KBM-7 (cell line): ENCODE results near the gene HYAL4.
"Not testable (repeated sequence)": the region's sequence is repeated elsewhere in the genome, so short reads cannot be mapped to it uniquely, and the experiment has no call there.

Experiments used
- DNase-seq: peaks from one replicate; pipeline ENCODE4 v3.0.0-alpha.2; 2015
- in situ Hi-C: fragments of 300-500 bp; cut with MboI; formaldehyde crosslinking; loops from 2 replicates; pipeline ENCODE4 v1.14.3; 2020; ENCODE audit warnings: low sequenced_read_pairs, low pct_unique_long_range_greater_than_20kb, mixed read lengths

Gene HYAL4

DNA sequence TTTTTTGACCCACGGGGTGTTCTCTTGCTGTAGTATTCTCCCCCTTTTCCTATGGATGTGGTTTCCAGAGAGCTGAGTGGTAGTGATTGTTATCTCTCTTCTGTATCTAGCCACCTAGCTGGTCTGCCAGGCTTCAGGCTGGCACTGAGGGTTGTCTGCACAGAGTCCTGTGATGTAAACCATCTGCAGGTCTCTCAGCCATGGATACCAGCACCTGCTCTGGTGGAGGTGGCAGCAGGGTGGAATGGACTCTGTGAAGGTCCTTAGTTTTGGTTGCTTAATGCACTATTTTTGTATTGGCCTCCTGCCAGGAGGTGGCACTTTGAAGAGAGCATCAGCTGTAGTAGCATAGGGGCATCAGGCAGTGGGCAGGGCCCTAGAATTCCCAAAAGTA lies 851 bp downstream of the HYAL4 start:
- no peak for DNase-seq
- in situ Hi-C loops = no loop called here

DNA sequence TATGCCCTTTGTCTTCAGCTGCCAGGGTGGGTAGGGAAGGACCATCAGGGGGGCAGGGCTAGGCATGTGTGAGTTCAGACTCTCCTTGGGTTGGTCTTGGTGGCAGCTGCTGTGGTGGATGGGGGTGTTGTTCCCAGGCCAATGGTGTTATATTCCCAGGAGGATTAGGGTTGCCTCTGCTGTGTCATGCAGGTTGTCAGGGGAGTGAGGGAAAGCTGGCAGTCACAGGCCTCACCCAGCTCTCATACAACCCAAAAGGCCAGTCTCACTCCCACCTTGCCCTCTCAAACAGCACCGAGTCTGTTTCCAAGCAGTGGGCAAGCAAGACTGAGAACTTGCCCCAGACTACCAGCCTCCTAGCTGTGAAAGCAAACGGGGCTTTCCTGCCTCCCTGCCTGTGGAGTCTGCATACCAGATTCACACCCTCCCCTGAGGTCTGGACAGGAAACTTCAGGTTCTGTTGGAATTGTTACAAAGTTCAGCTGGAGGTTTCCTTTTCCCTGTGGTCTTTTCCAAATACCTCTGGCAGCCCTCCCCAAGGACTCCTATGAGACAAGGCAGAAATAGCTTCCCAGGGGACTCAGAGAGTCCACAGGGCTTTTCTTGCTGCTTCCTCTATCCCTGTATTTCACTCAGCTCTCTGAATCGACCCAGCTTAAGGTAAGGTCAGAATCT lies 1.4 kb downstream of the HYAL4 start:
- in situ Hi-C loops = no loop called here

DNA sequence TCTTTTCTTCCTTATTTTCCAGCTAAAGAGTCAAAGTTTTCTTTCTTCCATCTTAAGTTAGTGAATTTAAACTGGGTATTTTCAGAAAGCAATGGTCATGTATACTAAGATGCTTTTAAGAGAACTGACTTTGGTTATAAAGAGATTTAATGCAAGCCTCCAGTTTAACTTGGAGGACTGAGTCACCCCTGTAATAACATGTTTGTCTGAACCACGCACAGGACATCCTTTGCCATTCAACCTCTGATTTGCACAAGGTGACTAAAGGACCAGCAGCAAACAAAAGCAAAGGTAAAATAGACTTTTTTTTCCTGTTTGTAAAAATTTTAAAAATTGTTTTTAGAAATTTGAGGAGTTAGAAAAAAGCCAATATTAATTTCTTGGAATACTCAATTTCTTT lies 2.9 kb downstream of the HYAL4 start:
- in situ Hi-C loops = no loop called here
- no peak for DNase-seq

More for the DNA sequence above, 1.4 kb downstream of the HYAL4 start:
- DNase-seq = no peak

DNA sequence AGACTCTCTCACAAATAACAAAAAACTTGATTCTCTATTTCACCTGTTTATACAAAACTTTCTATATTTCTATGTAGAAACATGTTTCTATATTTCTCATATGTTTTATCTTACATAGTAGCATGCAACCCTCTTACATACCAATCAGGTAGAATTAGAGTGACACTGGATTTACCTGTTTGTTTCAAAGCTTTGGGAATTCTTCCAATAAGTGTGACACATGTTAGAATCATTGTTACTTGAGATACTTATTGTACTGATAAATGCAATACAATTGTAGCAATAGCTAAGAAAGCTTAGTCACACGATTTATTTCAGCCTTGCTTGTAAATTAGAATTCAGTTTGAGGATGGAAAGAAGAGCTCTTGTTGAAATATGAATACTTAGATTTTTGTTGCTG lies 4.9 kb downstream of the HYAL4 start:
- no peak for DNase-seq
- in situ Hi-C loops = no loop called here

DNA sequence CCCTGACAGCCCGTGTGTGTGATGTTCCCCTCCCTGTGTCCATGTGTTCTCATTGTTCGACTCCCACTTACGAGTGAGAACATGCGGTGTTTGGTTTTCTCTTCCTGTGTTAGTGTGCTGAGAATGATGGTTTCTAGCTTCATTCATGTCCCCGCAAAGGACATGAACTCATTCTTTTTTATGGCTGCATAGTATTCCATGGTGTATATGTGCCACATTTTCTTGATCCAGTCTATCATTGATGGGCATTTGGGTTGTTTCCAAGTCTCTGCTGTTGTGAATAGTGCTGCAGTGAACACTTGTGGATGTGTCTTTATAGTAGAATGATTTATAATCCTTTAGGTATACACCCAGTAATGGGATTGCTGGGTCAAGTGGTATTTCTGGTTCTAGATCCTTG lies 6.4 kb downstream of the HYAL4 start:
- in situ Hi-C loops, DNase-seq: not testable (repeated sequence)

DNA sequence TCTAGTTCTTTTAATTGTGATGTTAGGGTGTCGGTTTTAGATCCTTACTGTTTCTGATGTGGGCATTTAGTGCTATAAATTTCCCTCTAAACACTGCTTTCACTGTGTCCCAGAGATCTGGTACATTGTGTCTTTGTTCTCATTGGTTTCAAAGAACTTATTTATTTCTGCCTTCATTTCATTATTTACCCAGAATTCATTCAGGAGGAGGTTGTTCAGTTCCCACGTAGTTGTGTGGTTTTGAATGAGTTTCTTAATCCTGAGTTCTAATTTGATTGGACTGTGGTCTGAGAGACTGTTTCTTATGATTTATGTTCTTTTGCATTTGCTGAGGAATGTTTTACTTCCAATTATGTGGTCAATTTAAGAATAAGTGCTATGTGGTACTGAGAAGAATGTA lies 9.3 kb downstream of the HYAL4 start:
- DNase-seq, in situ Hi-C loops: not testable (repeated sequence)

DNA sequence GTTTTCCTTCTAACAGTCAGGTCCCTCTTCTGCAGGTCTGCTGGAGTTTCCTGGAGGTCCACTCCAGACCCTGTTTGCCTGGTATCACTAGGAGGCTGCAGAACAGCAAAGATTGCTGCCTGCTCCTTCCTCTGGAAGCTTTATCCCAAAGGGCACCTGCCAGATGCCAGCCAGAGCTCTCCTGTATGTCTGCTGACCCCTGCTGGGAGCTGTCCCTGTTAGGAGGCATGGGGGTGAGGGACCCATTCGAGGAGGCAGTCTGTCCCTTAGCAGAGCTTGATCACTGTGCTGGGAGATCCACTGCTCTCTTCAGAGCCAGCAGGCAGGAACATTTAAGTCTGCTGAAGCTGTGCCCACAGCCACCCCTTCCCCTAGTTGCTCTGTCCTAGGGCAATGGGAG lies 11.5 kb downstream of the HYAL4 start:
- DNase-seq, in situ Hi-C loops: not testable (repeated sequence)

DNA sequence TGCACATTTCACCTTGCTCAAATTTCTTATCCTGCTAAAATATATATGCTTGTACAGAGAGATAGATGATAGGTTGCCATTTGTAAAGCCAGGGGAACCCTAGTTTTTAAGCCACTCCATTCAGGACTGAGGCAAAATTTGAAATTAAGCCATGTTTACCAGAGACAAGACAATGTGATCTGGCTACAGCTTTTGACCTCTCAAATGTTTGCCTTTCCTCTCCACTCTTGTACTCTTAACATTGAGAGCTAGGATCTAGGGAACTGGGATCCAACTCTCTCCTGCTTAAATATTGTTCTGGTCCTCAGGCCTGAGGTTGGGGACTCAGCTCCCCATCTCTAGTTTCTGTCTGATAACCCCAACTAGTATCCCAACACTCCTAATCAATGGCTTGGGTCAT lies 15.9 kb downstream of the HYAL4 start:
- no peak for DNase-seq
- in situ Hi-C loops = loop anchor here (10.0 kb wide), 1 partner anchor 186 kb away; no protein-coding TSS in a partner anchor

DNA sequence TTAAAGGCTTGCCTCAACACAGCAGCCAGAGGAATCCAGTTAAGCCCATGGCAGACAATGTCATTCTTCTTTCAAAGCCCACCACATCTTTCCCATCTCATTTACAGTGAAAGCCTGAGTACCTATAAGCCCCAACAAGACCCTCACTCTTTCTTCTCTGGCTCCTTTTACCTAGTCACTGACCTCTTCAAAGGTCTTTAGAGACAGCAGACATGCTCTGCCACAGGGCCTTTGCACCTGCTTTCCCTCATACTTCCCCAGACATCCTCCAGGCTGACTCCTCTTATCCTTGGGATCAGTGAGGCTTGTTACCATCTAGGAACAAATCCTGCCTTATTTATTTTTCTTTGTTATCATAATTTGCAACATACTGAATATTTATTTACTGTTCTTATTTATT lies 17.8 kb downstream of the HYAL4 start:
- in situ Hi-C loops = loop anchor here (10.0 kb wide), 1 partner anchor 188 kb away; no protein-coding TSS in a partner anchor
- no peak for DNase-seq

DNA sequence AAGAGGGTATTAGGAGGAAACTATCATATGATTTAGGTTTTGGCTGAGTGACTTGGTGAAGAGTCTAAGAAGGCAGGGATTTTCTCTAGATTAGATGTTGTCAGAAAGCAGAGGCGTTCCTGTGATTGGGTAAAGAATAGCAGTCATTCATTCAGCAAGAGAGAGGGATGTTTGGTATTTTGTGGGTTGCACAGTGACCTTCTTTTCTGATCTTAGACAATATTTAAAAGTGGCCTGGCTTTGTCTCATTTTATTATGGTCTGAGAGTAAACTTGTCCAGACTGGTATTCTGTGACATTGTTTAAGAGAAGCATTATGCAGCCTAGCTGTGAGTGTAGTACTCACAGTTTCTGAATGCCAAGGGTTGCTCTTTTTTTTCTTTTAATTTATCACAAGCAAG lies 18.5 kb downstream of the HYAL4 start:
- no peak for DNase-seq
- in situ Hi-C loops = loop anchor here (10.0 kb wide), 1 partner anchor 189 kb away; no protein-coding TSS in a partner anchor

DNA sequence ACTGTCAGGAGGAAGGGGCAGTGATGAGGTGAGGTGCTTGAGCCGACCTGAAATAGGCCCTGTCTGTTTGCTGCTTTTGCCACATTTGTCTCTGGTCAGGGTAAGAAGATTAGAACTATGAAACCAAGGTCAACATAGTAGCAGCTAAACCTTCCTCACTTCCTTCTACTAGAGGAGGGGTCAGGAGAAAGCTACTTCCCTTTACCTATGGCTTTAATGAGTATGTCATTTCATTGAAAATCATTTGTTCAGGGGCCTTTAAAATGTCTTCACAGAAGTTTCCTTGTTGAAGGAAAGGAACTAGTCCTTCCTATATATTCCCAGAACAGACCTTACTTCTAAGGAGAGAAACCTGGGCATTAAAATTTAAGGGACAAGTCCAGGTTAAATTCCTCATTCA lies 19.0 kb downstream of the HYAL4 start:
- no peak for DNase-seq
- in situ Hi-C loops = loop anchor here (10.0 kb wide), 1 partner anchor 189 kb away; no protein-coding TSS in a partner anchor

DNA sequence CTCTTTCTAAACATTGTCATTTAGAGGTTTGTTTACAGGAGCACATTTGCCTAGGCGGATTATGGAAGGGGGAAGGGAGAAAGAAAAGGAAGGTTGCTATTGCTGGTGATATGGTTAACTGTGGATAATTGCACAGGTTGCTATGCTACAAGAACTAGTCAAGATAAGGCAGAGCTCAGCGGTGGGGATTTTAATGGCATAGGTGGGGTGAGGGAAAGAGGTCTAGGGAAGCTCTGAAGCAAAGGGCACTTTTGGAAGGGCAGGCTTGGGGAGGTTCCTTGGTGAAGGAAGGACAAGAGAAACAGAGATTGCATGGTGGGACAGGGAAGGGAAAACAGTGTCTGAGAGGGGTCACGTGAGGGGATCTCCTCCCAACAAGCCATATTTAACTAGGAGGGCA lies 19.5 kb downstream of the HYAL4 start:
- no peak for DNase-seq
- in situ Hi-C loops = loop anchor here (10.0 kb wide), 1 partner anchor 190 kb away; no protein-coding TSS in a partner anchor

DNA sequence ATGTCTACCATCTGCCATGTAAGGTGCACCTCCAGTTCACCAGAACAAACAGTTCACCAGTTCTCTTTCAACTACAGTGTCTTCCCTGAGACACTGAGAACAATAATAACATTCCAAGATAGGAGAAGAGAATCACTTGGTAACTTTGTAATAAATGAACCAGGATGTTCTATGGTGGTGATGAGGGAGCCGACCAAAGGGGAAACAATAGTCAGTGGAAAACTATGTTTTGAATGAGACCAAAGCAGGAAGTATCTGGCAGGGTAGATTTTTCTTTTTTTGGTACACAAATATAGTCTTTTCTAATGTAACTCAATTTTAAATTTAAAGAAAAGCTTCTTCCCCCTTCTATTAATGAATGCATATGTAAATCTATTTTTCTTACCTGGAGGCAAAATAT lies 20.0 kb downstream of the HYAL4 start:
- in situ Hi-C loops = loop anchor here (10.0 kb wide), 1 partner anchor 190 kb away; no protein-coding TSS in a partner anchor

DNA sequence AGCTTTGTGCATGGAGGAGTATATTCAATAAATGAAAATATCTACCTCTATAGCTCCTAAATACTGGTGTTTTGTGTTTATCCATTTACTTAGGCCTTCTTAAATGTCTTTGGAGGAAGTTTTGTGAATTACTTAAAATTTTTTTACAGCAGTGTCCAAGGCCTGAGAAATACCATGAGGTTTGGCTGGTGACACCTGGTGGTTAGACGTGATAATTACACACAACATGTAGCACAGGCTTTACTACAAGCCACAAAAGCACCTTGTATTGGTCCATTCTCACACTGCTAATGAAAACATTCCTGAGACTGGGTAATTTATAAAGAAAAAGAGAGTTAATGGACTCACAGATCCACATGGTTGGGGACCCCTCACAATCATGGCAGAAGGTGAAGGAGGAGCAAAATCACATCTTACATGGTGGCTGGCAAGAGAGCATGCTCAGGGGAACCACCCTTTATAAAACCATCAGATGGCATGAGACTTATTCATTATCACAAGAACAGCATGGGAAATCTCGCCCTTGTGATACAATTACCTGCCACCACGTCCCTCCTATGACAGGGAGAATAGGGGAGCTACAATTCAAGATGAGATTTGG lies 20.6 kb downstream of the HYAL4 start:
- DNase-seq = peak; percentile 65
- in situ Hi-C loops = loop anchor here (10.0 kb wide), 1 partner anchor 191 kb away; no protein-coding TSS in a partner anchor

More for the DNA sequence above, 20.0 kb downstream of the HYAL4 start:
- no peak for DNase-seq

DNA sequence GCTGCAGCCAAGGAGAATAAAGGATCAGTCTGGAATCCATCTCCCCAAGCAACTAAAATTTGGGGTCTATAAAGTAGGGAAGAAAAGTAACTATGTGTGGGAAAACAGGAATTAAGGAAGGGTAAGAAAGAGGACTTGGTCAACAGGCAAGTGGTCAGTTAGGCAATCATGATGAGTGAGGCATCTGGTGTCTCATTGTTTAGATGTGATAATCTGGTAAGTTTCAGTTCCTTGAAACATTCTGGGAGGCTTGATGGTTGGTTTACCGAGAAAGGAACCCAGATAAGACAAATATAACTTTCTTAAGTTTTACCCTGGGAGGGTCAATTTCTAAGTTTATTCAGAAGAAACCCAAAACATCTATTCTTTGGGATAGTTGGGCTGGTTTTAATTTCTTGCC lies 22.3 kb downstream of the HYAL4 start:
- DNase-seq = no peak
- in situ Hi-C loops = loop anchor here (10.0 kb wide), 1 partner anchor 192 kb away; no protein-coding TSS in a partner anchor

DNA sequence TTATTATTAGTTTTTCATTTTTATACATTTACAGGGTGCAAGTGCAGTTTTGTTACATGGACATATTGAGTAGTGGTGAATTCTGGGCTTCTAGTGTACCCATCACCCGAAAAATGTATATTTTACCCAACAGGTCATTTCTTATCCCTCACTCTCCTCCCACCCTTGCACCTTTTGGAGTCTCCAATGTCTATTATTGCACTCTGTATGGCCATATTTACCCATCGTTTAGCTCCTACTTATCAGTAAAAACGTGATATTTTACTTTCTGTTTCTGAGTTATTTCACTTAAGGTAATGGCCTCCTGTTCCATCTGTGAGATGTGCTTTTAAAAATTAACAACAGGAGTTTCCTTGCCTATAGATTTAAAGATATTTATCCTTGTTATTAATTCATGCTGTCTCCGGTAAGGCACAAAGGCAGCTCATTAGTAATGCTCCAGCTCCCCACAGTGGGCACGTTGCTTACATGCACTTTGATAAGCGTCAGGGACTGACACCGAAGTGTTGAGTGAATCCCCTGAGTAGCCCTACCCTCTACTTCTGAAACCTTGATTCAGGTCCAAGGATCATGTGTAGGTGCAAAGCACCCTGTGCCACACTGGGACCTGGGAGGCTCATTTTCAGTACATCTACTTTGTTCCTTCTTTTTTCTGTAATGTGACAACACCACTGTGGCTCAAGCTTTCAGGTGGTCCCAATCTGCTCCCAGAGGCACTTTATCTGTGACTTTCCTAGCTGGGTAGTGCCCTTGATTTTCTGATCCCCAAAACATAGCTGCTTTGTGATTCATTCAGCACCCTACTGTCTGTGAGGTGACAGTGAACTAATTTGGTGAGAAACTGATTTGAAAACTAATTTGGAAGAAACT lies 27.3 kb downstream of the HYAL4 start:
- in situ Hi-C loops = no loop called here
- peak; percentile 24 for DNase-seq

DNA sequence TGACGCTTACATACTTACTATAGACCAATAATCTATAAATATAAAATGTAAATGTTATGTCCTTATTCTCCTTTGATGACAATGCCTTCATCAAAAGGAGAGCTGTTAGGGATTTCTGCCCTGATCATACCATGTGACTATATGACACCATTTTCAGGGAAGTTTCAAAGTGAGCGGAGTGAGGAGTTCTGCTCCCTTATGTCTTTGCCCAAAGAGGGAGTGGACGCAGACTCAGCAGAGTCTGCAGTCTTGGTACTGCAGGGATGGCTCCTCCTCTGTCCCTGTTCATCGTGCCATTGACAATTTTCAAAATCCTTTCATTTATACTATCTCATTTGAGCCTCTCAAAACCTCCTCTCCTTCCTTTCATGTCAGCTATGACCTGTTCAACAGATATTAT lies 27.9 kb downstream of the HYAL4 start:
- in situ Hi-C loops = no loop called here
- no peak for DNase-seq

DNA sequence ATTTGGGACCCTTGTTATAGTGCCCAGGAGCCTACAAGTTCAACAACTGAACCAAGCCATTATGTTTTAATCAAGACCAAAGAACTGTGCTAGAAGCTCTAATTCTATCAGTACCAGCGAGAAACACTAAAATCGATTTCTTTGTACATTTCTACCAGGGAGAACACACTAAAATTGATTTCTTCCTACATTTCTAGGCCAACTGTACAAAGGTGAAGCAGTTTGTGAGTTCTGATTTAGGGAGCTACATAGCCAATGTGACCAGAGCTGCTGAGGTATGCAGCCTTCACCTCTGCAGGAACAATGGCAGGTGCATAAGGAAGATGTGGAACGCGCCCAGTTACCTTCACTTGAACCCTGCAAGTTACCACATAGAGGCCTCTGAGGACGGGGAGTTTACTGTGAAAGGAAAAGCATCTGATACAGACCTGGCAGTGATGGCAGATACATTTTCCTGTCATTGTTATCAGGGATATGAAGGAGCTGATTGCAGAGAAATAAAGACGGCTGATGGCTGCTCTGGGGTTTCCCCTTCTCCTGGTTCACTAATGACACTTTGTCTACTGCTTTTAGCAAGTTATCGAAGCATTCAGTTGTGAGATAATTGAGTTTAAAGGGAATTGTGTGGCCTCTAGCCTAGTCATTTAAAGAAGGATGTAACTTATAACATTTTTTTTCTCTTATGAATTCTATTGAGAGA lies 31.7 kb downstream of the HYAL4 start:
- in situ Hi-C loops = no loop called here
- DNase-seq = no peak

DNA sequence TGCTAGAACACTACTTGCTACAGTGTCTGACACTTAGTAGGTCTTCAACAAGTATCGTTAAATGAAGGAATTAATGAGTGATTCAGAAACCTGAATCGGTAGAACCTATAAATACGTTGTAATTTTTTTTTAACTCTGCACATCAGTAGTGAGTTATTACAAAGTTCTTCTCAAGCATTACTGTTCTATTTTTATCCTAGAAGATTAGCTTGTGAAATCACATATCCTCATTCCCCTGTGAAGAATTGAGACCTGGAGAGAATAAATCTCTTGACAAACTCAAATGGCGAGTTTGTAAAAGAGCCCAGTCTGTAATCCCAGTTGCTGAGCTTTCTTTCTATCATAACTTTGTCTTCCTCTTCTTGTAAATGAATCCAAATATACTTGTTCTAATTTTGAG lies 34.7 kb downstream of the HYAL4 start:
- in situ Hi-C loops = no loop called here
- DNase-seq = no peak
